Measurements from ENCODE around the gene TNRC6B. TPM values are rescaled to one million over a fixed set of nuclear protein-coding genes. Genes with fewer than 3 reads are reported as not detected.
A peak's percentile ranks its signal among the peaks of the same experiment; 100 is the strongest.
"Not testable (repeated sequence)": the region's sequence is repeated elsewhere in the genome, so short reads cannot be mapped to it uniquely, and the experiment has no call there.

The TNRC6B gene
- 12.6 and 15.1 TPM in 2 replicates for total RNA-seq (2014; rRNA removed; shearing (Covaris generic))

GRCh38 chr22:40177738-40178416 is at the start of gene TNRC6B:
Gene TNRC6B (plus strand): TSS chr22:40177925. CDS start chr22:40178136, 211 bp downstream.
- peak; percentile 93 for DNase-seq (ENCODE audit: low read depth)

GRCh38 chr22:40128989-40129388 is 48.7 kb upstream of the TNRC6B start:
- DNase-seq (ENCODE audit: low read depth): no peak

GRCh38 chr22:40137132-40137531 is 40.6 kb upstream of the TNRC6B start:
- DNase-seq (ENCODE audit: low read depth): no peak

GRCh38 chr22:40138866-40139265 is 38.9 kb upstream of the TNRC6B start:
- no peak for DNase-seq (ENCODE audit: low read depth)

- no peak for DNase-seq (ENCODE audit: low read depth)
Observed at GRCh38 chr22:40147388-40148176, 30.1 kb upstream of the TNRC6B start.

GRCh38 chr22:40153192-40153591 is 24.5 kb upstream of the TNRC6B start:
- DNase-seq (ENCODE audit: low read depth): no peak

GRCh38 chr22:40153705-40154104 is 24.0 kb upstream of the TNRC6B start:
- no peak for DNase-seq (ENCODE audit: low read depth)

GRCh38 chr22:40156001-40156516 is 21.7 kb upstream of the TNRC6B start:
- peak; percentile 62 for DNase-seq (ENCODE audit: low read depth)

- DNase-seq (ENCODE audit: low read depth): not testable (repeated sequence)
Observed at GRCh38 chr22:40156682-40157081, 21.0 kb upstream of the TNRC6B start.

GRCh38 chr22:40157330-40157945 is 20.3 kb upstream of the TNRC6B start:
- no peak for DNase-seq (ENCODE audit: low read depth)

- DNase-seq (ENCODE audit: low read depth): no peak
Observed at GRCh38 chr22:40161194-40161593, 16.5 kb upstream of the TNRC6B start.

- not testable (repeated sequence) for DNase-seq (ENCODE audit: low read depth)
Observed at GRCh38 chr22:40165537-40165936, 12.2 kb upstream of the TNRC6B start.

GRCh38 chr22:40175611-40176244 is 2.0 kb upstream of the TNRC6B start:
- no peak for DNase-seq (ENCODE audit: low read depth)

- DNase-seq (ENCODE audit: low read depth): peak; percentile 75
Observed at GRCh38 chr22:40176921-40177737, 596 bp upstream of the TNRC6B start.

GRCh38 chr22:40178417-40179409 is 988 bp downstream of the TNRC6B start:
- peak; percentile 47 for DNase-seq (ENCODE audit: low read depth)

- no peak for DNase-seq (ENCODE audit: low read depth)
Observed at GRCh38 chr22:40179526-40179925, 1.8 kb downstream of the TNRC6B start.

- DNase-seq (ENCODE audit: low read depth): no peak
Observed at GRCh38 chr22:40180403-40180802, 2.7 kb downstream of the TNRC6B start.

- no peak for DNase-seq (ENCODE audit: low read depth)
Observed at GRCh38 chr22:40181323-40181722, 3.6 kb downstream of the TNRC6B start.

- DNase-seq (ENCODE audit: low read depth): no peak
Observed at GRCh38 chr22:40182231-40182835, 4.6 kb downstream of the TNRC6B start.

All from Daoy (cell line).